Vagina (tissue), 2 donors: ENCODE data around the gene SIK3. TPM values are rescaled to one million over a fixed set of nuclear protein-coding genes. Genes with fewer than 3 reads are reported as not detected.

Experiments used
- DNase-seq, 2 donors: peaks; one replicate each; pipeline ENCODE4 v3.0.0-alpha.2; 2017; ENCODE audit errors: extremely low spot score in 2 of 2
- H3K27ac ChIP-seq: fragments of 200-600 bp; sonication (generic); one replicate; pipeline ENCODE4 v1.5.1; 2019
- H3K27me3 ChIP-seq: fragments of 200-600 bp; sonication (generic); one replicate; pipeline ENCODE4 v1.5.1; 2019
- H3K36me3 ChIP-seq, 2 donors: fragments of 200-600 bp; sonication (generic); one replicate each; pipeline ENCODE4 v1.5.1; 2017 to 2019
- H3K4me1 ChIP-seq: fragments of 200-600 bp; sonication (generic); one replicate; pipeline ENCODE4 v1.5.1; 2019
- H3K4me3 ChIP-seq, 2 donors: fragments of 200-600 bp; sonication (generic); 1 replicate in 1 of 2; 2 replicates in 1 of 2; pipeline ENCODE4 v1.5.1; 2016 to 2019
- H3K9me3 ChIP-seq: fragments of 200-600 bp; sonication (generic); one replicate; pipeline ENCODE4 v1.5.1; 2019
- POLR2A ChIP-seq, 2 donors: fragments of 450-650 bp; IDR thresholded peaks; one replicate each; pipeline ENCODE4 v1.6.1; 2017; ENCODE audit warnings: antibody characterized with exemption in 2 of 2, mild to moderate bottlenecking in 2 of 2, moderate library complexity in 2 of 2
- POLR2AphosphoS5 ChIP-seq, 2 donors: sonication (generic); formaldehyde crosslinking; IDR thresholded peaks; one replicate each; pipeline ENCODE4 v1.9.0; 2017; ENCODE audit warnings: antibody characterized with exemption in 2 of 2, mild to moderate bottlenecking in 2 of 2, low read depth in 1 of 2; ENCODE audit not compliant: insufficient read depth in 1 of 2
- intact Hi-C: fragments of 100-400 bp; cut with DNase I; formaldehyde crosslinking; loops from one replicate; pipeline ENCODE4 v1.15.1; 2023
- total RNA-seq: library from RNA; depleted of rRNA; stranded (reverse); fragments of >200 nt; gene quantifications from one replicate; pipeline ENCODE4 v1.2.3, GENCODE V29; 2016
- TF ChIP-seq, protein P1 (sequence below), 3 experiments: fragments of 450-650 bp in 2 of 3; fragments of 200-600 bp in 1 of 3; sonication (generic) in 1 of 3; IDR thresholded peaks; one replicate each; pipeline ENCODE4 v1.5.1; 2017 to 2019; ENCODE audit warnings: antibody characterized with exemption in 3 of 3, mild to moderate bottlenecking in 2 of 3, moderate library complexity in 2 of 3

The SIK3 gene
- total RNA-seq, 1 donor from 2014 or later: 39.0 TPM

DNA sequence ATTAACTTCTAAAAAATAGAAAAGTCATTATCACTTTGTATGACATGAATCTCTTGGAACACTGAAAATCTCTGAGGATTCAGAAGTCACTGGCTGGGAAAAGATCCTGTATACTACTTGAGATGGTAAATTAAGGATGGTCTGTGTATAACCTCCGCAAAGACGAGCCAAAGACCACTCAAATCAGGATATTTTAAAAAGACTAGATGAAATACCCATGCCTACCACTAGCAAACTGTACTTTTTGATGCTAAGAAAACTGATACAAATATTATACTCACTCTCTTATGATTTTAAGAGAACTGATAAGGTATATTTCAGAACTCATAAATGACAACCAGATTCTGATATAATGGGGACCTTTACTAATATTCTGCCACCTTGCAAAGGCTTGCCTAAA lies 182.2 kb downstream of the SIK3 start:
- intact Hi-C loops: no loop called here
- Histone ChIP-seq H3K4me1 (peaks cover 10% of the 10 kb centered on the region), H3K36me3 (no peaks in the 10 kb centered on the region), H3K27ac (no peak overlapping the region), H3K9me3 (no peaks in the 10 kb centered on the region), H3K27me3 (no peaks in the 10 kb centered on the region), H3K4me3 (no peak overlapping the region)
- no peak for DNase-seq
- TF ChIP-seq POLR2AphosphoS5 (IDR thresholded peaks at IDR 0.05; ENCODE audit: insufficient read depth in 1 of 2, low read depth in 1 of 2): no peak
- no peak for TF ChIP-seq POLR2A (IDR thresholded peaks at IDR 0.05)
- TF ChIP-seq, protein P1, sequence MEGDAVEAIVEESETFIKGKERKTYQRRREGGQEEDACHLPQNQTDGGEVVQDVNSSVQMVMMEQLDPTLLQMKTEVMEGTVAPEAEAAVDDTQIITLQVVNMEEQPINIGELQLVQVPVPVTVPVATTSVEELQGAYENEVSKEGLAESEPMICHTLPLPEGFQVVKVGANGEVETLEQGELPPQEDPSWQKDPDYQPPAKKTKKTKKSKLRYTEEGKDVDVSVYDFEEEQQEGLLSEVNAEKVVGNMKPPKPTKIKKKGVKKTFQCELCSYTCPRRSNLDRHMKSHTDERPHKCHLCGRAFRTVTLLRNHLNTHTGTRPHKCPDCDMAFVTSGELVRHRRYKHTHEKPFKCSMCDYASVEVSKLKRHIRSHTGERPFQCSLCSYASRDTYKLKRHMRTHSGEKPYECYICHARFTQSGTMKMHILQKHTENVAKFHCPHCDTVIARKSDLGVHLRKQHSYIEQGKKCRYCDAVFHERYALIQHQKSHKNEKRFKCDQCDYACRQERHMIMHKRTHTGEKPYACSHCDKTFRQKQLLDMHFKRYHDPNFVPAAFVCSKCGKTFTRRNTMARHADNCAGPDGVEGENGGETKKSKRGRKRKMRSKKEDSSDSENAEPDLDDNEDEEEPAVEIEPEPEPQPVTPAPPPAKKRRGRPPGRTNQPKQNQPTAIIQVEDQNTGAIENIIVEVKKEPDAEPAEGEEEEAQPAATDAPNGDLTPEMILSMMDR (IDR thresholded peaks at IDR 0.05): no peak

DNA sequence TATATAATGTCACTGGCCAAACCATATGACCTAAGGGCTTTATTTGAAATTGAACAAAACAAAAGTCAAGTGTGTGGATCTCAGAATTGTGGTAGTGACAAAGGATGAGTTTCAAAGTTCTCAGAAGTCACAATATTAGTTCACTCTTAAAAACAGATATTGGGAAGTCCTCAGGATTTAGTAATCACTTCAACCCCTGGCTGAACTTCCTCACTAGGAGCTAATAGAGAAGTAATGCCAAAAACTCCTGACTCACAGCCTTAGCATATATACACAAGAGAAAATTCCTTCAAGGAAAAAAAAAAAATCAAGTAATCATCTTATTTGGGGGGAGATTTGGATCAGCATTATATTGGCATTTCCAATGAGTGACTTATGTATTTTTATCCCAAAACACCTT lies 185.2 kb downstream of the SIK3 start:
- H3K9me3 ChIP-seq: no peaks in the 10 kb centered on the region
- TF ChIP-seq POLR2AphosphoS5 (IDR thresholded peaks at IDR 0.05; ENCODE audit: insufficient read depth in 1 of 2, low read depth in 1 of 2): no peak
- no peak for TF ChIP-seq POLR2A (IDR thresholded peaks at IDR 0.05)
- TF ChIP-seq, protein P1 (IDR thresholded peaks at IDR 0.05): no peak
- intact Hi-C loops: no loop called here
- no peaks in the 10 kb centered on the region for H3K36me3 ChIP-seq
- DNase-seq: no peak
- H3K4me1 ChIP-seq: peaks cover 10% of the 10 kb centered on the region
- no peaks in the 10 kb centered on the region for H3K27me3 ChIP-seq
- H3K4me3 ChIP-seq: no peak overlapping the region
- H3K27ac ChIP-seq: no peak overlapping the region

DNA sequence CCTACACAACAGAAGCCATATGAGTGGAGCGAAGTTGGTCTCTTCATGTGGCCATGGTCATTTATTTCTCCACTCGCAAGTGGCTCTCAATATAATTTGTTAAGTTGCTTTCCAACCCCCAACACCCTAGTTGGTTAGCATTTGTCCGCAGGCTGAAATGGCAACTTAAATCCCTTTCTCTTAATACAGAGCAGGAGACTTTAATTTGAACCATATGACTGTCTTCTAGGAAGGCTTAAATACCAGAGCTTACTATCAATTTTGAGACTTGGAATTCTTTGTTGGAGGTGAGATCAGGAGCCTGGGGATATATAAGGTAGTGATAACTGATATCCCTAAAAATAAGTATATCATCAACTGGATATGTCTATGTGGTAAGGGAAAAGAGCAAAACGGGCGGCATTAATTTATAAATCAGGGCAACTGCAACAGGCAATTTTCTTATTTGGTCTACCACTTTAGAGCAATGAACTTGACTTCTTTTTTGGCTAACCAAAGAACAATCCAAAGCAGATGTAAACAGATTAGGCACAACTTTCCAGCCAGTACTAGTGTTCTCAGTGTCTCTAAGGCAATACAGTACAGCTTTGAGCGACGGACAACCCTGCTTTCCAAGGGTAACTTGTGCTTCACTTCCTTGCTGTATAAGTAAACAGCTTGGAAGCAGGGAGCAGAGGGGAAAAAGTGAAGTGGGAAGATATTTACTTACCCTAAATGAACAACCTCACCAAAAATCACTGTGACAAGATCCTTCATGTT lies 186.1 kb downstream of the SIK3 start:
- H3K36me3 ChIP-seq: no peaks in the 10 kb centered on the region
- intact Hi-C loops: no loop called here
- no peaks in the 10 kb centered on the region for H3K27me3 ChIP-seq
- no peak for DNase-seq
- H3K27ac ChIP-seq: no peak overlapping the region
- TF ChIP-seq, protein P1 (IDR thresholded peaks at IDR 0.05): no peak
- TF ChIP-seq POLR2AphosphoS5 (IDR thresholded peaks at IDR 0.05; ENCODE audit: insufficient read depth in 1 of 2, low read depth in 1 of 2): no peak
- TF ChIP-seq POLR2A (IDR thresholded peaks at IDR 0.05): no peak
- H3K9me3 ChIP-seq: no peaks in the 10 kb centered on the region
- peaks cover 10% of the 10 kb centered on the region for H3K4me1 ChIP-seq
- H3K4me3 ChIP-seq: no peak overlapping the region

DNA sequence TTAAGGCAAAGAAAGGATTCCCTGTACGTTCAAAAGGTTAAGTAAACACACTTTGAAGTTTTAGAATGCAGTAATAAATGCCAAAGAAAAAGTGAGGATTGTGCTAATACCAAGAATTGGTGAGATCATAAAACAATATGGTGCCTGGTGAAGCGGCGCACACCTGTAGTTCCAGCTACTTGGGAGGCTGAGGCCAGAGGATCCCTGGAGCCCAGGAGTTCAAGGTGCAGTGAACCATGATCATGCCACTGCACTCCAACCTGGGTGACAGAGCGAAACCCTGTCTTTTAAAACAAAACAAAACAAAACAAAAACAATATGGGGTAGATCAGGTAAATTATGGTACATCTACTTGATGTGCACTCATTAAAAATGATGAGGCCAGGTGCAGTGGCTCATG lies 187.4 kb downstream of the SIK3 start:
- TF ChIP-seq, protein P1 (IDR thresholded peaks at IDR 0.05): no peak
- TF ChIP-seq POLR2AphosphoS5 (IDR thresholded peaks at IDR 0.05; ENCODE audit: insufficient read depth in 1 of 2, low read depth in 1 of 2): no peak
- no peak for TF ChIP-seq POLR2A (IDR thresholded peaks at IDR 0.05)
- no peaks in the 10 kb centered on the region for H3K9me3 ChIP-seq
- no peak for DNase-seq
- intact Hi-C loops: no loop called here
- H3K36me3 ChIP-seq: no peaks in the 10 kb centered on the region
- no peak overlapping the region for H3K4me3 ChIP-seq
- H3K4me1 ChIP-seq: peaks cover 10% of the 10 kb centered on the region
- H3K27ac ChIP-seq: no peak overlapping the region
- H3K27me3 ChIP-seq: no peaks in the 10 kb centered on the region

DNA sequence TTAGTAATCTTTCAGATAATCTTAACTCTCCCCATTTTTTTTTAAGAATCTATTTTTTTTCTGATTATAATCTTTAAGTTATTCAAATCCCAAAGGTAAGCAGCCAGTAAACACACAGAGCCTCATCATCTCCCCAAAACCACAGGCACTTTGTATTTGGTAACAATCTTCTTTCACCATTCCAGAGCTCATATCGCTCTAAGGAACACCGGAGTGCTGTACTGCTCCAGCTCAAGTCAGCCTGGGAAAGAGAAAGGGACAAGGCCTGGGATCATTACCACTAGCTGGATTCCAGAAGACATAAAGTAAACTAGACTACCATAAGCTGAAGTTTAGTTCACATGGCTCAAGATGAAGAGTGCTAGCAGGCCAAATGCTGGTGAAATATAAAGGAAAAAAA lies 187.8 kb downstream of the SIK3 start:
- no peaks in the 10 kb centered on the region for H3K27me3 ChIP-seq
- TF ChIP-seq POLR2A (IDR thresholded peaks at IDR 0.05): no peak
- TF ChIP-seq POLR2AphosphoS5 (IDR thresholded peaks at IDR 0.05; ENCODE audit: insufficient read depth in 1 of 2, low read depth in 1 of 2): no peak
- TF ChIP-seq, protein P1 (IDR thresholded peaks at IDR 0.05): no peak
- H3K4me1 ChIP-seq: peaks cover 10% of the 10 kb centered on the region
- H3K9me3 ChIP-seq: no peaks in the 10 kb centered on the region
- H3K27ac ChIP-seq: no peak overlapping the region
- no peak for DNase-seq
- H3K4me3 ChIP-seq: no peak overlapping the region
- intact Hi-C loops: no loop called here
- H3K36me3 ChIP-seq: no peaks in the 10 kb centered on the region
